Posterior cingulate gyrus (tissue), 11 donors: Measurements from ENCODE around the gene POU6F2.
"Not testable (repeated sequence)": the region's sequence is repeated elsewhere in the genome, so short reads cannot be mapped to it uniquely, and the experiment has no call there.

Experiments used
- DNase-seq, 10 donors: peaks; one replicate each; pipeline versions ENCODE4 v3.0.0 to v3.0.0-alpha.2; 2020 to 2021; ENCODE audit warnings: mixed read lengths in 3 of 10
- intact Hi-C: fragments of 100-400 bp; cut with DNase I; formaldehyde crosslinking; loops from one replicate; pipeline ENCODE4 v1.15.1; 2023

Gene POU6F2

DNA sequence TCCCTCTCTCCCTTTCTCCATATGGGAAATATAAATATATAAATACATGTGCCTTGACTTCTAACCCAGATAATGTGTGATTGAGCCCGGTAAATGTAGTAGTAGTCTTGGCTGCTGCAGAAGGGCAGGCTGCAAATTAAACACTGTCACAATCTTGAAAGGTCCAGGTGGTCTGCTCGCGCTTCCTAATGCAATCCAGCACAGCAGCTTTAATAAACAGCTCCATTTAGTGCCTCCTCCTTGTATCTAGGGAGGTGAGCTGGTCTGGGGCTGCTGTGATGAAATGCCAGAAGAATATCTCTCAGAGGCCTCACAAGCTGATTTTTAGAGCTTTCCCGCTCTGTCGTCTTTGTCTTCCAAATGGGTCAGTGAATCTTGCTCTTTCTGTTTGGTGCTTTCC lies 782 bp downstream of the POU6F2 start:
- DNase-seq = no peak
- intact Hi-C loops = no loop called here

DNA sequence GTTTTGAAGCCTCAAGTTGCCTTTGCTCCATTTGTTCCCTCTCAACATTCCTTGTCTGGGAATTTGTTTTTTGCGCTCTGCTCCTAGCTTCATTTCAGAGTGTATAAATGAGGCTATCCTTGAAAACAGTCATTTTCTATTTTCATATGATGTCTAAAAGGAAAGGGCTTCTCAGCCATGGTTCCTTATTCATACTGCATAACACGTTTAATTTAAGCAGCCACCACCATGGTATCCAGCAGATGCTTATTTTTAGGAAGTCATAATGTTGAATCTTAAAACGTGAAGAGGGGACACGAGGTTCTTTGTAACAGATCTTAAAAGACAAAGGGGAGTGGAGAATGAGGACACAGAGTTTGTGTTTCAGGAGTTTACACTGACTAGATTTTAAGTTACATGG lies 14.5 kb downstream of the POU6F2 start:
- intact Hi-C loops = no loop called here
- DNase-seq = no peak

DNA sequence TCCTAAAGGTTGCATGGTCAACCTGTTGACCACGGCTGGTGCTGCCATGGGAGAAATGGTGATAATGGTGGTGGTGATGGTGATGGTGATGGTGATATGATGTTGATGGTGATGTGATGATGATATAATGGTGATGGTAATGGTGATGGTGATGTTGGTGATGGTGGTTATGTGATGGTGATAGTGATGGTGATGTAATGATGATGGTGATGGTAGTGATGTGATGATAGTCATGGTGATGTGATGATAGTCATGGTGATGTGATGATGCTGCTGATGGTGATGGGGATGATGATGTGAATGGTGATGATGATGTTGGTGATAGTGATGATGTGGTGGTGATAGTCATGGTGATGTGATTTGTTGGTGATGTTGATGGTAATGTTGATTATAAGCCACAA lies 23.9 kb downstream of the POU6F2 start:
- DNase-seq = no peak
- intact Hi-C loops = no loop called here

DNA sequence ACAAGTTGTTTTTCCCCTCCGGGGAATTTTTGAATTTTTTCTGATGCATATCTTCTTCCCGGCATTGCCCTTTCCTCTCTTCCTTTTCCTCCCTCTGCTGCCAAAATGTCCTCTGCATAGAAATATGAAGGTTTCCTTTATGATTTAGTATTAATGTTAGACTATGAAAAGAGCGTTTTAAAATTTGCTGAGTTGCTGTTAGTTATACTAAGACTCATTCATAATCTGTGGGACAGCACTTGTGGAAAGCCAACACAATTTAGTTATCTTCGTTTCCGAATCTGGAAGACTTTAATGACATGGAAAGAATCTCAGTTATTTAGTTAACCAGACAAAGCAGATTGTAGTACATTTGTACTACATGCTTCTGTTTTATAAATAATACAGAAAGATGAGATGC lies 25.0 kb downstream of the POU6F2 start:
- no peak for DNase-seq
- intact Hi-C loops = no loop called here

DNA sequence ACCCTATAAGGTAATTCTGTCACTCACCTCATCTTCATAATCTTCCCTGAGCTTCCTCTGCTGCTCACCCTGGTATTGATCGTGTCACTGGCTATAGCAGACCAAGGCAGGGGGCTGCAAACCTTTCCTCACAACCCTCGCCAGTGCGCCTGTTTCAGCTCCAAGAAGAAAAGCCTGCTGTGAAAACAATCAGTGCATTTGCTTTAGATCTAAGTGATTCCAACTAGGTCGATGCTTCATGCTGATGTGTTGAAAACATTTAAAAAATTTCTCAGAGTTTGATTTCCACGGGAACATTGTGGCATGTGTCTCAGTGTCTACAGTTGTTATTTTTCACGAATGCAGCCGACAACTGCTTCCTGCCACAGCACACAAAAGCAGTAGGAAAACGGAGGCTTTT lies 27.3 kb downstream of the POU6F2 start:
- DNase-seq = no peak
- intact Hi-C loops = no loop called here

DNA sequence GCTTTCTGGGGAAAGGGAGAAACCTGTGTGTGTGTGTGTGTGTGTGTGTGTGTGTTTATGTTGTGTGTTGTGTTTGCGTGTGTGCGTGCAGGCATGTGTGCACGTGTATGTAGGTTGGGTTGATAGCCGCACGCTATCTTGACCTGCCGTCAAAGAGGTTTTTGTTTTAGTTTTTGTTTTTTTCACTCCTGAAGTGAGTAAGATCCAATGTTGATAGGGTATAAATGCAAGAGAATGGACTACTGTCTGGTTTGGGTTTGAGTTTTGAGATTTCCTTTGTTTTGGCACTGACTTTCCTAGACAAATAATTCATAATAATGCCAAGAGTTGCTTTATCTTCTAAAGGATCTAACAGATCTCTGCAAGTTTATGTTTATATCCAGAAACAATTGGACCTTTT lies 27.8 kb downstream of the POU6F2 start:
- intact Hi-C loops = no loop called here
- no peak for DNase-seq

DNA sequence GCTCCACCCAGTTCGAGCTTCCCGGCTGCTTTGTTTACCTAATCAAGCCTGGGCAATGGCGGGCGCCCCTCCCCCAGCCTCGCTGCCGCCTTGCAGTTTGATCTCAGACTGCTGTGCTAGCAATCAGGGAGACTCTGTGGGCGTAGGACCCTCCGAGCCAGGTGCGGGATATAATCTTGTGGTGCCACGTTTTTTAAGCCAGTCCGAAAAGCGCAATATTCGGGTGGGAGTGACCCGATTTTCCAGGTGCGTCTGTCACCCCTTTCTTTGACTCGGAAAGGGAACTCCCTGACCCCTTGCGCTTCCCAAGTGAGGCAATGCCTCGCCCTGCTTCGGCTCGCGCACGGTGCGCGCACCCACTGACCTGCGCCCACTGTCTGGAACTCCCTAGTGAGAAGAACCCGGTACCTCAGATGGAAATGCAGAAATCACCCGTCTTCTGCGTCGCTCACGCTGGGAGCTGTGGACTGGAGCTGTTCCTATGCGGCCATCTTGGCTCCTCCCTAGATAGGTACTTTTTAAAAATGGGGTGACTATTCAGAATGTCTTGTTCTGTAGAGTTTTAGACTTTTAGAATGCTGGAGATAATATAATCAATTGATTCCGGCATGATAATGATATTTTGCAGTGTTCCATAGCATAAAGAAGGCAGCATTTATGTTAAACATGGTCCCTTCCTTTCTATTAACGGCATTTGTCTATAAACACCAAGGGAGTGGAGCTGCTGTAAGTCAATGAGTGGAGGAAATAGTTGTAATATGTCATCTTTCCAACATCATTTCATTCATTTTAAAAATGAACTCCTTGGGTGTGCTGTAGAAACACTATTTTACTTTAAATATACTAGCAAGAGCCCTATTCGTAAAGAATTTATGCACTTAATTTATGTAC lies 35.6 kb downstream of the POU6F2 start:
- DNase-seq, intact Hi-C loops: not testable (repeated sequence)

DNA sequence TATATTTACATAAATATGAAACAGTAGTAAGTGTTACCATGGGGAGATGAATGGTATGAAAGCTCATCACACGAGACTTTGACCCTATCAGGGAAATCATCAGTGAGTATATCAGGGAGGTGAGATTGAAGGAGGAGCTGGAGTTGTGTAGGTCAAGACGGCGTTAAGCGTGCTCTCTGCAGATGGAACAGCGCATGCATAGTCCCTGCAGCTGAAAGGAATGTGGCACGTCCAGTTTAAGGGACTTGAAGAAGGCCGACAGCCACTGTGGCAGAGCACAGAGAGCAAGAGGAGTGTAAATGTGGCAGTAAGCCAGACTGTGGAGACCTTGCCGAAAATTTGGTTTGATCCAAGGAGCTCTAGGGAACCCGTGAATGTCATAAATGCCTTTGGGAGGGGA lies 38.9 kb downstream of the POU6F2 start:
- no peak for DNase-seq
- intact Hi-C loops = no loop called here

DNA sequence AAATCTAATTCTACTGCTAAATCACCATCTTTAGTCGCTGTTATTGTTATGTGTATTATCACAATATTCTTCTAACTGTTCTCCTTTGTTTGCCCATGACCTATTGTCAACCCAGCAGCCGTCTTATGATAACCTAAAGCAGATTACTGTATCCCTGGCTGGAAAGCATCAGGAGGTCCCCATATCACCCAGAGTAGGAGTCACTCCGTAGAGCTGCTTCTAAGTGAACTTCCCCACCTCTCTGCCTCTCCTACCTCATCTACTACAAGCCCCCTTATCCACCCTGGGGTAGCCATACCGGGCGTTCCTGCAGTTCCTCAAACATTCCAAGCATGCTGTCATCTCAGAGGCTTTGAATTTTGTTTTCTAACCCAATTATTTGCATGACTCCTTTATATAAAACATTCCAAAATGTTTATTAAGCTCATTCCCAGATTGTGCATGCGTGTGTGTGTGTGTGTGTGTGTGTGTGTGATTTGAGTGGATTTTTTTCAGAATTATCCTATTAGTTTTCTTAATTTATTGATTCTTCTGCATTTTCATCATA lies 39.7 kb downstream of the POU6F2 start:
- intact Hi-C loops = no loop called here
- DNase-seq = no peak

DNA sequence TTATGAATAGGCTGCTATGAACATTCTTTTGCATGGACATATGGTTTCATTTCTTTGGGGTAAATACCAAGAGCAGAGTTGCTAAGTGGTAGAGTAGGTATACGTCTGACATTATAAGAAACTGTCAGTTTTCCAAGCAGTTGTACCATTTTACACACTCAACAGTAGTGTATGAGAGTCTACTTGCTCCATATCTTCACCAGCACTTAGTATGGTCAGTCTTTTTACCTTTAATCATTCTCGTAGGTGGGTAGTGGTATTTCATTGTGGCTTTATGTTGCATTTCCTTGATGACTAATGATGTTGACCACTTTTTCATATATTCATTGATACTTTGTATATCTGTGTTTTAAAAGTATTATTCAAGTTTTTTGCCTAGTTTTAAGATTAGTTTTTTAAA lies 45.1 kb downstream of the POU6F2 start:
- DNase-seq = no peak
- intact Hi-C loops = no loop called here

DNA sequence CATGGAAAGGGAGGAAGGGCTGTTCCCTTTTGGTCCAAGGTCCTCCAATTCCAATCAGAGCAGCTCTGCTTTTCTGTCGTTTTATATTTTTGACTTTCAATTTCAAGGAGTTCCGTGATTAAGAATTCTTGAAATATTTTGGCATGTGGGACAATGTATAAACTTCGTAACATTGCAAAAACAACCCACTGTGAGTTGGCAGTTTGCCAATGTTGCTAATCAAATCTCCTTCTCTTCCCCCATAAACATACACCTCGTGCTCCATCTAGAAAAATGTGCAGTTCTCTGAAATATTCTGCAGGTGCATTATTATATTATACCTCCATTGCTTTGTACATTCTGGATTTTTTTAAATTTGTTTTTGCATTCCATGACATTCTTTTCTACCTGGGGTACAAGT lies 49.8 kb downstream of the POU6F2 start:
- DNase-seq = no peak
- intact Hi-C loops = no loop called here

DNA sequence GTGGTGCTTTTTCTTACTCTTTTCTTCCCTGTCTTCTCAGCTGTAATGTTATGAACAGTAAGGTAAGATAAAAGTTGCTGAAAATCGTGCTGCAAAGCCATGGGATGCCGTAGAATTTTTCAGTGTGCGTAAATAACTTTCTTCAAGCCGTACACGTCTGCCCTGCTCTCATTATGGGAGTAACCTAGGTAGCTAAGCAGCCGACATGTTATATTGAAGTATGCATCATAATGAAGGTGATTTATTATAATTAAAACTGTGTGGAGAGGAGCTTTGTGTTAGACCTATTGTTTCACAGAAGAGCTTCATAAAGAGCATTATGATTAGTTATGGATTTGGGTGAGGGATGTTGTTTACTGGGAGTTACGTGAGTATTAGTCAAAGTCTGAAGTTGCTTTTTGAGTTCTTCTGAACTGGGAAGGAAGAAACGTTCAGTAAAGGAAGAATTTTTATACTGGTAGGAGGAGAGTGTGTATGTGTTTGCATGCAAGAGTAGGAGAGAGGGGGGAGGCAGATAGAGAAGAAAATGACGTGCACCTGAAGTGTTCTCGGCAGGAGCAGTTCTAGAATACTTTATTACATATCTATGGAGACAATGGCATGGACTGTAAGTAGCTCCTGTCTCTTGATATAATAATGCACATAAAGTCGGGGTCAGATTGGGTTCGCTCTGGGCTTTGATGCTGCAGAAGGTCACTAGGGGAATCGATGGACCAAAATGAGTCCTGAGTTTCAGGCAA lies 56.3 kb downstream of the POU6F2 start:
- intact Hi-C loops = no loop called here
- no peak for DNase-seq

DNA sequence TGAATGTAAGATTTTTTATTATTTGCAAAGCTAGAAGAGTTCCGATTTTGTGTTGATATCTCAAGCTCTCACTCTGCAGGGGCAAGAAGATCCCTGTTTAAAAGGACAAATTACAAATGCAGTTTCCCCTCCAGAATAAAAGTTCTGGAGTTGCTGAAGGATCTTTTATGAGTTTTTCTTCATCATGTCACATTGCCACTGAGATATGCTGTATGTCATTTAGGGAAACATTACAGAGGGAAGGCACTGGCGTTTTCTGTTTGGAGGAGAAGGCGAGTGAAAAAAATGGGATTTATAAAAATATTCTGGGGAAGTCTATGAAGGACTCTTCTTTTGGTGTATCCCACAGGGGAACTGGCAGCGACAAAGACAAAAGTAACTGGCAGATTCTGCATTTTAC lies 57.4 kb downstream of the POU6F2 start:
- DNase-seq = no peak
- intact Hi-C loops = no loop called here

DNA sequence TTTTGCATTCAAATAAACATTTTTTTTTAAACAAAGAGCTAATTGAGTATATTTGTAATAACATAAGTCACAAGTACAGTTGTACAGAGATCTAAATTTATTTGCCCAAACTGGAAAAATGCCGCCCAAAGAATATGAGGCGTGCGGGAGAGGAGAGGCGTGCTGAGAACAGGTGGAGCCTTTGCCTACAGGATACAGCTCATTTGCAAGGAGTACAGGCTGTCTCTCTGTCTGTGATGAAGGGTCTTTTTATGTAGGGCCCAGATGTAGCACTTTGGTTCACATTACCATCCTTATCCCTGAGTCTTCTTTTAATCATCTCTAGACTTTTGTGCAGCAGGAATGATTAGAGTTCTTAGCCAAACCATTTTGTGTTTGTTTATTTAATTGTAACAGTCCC lies 58.2 kb downstream of the POU6F2 start:
- intact Hi-C loops = no loop called here
- no peak for DNase-seq

DNA sequence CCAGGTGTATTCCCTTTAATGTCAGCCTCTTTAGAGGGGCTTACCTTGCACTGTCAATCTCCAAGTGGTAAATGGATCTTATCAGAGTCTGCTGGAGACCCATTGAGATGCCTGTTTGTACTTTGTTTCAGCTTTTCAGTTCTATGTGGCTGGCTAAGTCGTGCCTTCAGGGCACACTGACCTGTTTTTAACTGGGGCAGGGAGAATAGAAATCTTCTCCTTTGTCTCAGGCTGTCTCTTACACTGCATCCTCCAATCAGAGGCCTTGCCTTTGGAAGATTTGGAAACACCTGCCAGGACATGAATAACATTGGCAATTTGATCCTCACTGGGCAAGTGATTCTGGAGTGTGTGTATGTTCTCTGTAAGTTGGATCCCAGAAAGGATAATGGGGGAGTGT lies 65.0 kb downstream of the POU6F2 start:
- DNase-seq = no peak
- intact Hi-C loops = no loop called here

DNA sequence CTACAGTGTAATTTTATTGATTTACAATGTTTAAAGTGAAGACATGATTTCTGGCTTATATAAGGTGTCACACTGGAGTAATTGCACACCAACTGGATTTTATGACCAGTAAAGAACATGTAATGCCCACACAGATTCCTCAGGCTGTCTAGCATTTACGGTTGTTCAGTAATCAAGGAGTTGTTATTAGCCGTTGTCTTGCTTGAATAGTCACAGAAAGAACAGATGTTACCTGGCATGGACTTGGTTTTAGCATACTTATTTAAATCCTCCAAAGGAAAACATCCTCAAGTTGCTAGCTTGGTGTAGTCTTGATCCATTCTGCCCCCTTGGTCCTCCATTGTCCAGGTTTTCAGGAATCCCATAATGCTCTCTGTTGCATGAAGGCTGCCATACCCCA lies 65.8 kb downstream of the POU6F2 start:
- intact Hi-C loops = no loop called here
- DNase-seq = no peak

DNA sequence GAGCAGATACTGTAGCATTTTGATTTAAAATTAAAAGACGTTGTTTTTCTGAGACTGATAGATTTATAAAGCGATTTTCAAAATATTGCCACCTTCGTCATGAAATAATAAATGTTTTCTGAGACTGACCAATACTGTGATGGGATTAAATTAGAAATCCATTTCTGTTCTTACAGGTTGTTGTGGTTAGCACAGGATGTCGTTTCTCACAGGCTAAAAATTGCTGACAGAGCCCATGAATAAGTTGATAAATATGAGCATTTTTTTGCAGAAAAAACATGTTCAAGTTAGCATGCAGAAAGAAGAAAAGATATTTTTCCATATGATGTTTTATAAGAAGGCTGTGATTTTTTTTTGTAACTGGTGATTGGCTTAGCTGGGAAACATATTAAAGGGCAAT lies 66.8 kb downstream of the POU6F2 start:
- intact Hi-C loops = no loop called here
- DNase-seq = no peak

DNA sequence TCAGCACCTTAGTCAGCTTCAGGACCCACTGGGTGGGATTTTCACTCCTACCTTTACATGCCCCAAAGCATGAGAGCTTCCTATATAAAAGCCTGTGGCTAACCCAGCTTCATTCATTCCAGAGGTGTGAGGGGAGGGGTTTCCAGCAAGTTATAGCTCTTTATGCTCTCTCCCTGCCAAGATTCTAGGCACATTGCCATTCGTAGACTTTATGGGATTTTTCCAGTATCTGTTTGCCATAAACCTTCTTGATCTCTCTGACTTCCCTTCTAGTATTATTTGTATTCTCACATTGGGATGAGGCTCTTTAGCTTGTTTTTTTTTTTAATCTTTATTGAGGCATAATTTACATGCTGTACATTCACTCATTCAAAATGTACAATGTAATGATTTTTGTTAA lies 67.5 kb downstream of the POU6F2 start:
- no peak for DNase-seq
- intact Hi-C loops = no loop called here

DNA sequence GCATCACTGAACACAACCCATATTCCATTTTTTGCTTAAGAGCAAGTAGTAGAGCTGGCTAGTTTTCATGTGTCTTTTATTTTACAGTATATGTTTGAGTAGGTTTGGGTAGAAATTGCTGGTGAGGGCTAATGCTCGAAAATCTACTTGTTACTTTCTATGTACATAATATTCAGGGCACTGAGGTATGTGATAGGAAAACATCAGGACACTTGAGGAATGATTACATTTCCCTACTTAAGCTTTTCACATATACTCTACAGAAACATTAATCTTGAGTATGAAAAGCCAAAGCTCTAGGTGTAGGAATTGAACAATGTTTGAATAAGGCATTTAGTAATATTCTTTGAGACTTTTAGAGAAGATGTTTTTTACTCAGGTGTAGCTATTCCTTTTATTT lies 73.6 kb downstream of the POU6F2 start:
- DNase-seq = no peak

DNA sequence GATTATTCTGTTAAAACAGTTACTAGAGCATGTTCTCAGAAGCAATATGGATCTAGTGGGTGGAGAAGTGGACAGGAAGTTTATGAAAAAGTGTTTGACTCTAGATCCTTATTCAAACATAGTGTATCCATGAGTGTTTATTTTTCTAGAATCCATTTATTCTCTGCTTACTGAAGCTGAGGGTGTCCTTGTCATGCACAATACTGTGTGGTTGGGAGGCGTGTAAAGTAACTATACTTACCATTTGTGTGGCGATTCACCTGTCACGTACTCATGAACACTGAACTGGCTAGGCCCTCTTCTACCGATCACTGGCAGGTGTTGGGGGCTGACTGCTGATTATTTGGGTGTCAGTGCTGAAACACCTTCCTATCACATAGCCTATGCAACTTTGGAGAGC lies 74.0 kb downstream of the POU6F2 start:
- intact Hi-C loops = no loop called here
- DNase-seq = no peak

More for the DNA sequence above, 73.6 kb downstream of the POU6F2 start:
- intact Hi-C loops = no loop called here

DNA sequence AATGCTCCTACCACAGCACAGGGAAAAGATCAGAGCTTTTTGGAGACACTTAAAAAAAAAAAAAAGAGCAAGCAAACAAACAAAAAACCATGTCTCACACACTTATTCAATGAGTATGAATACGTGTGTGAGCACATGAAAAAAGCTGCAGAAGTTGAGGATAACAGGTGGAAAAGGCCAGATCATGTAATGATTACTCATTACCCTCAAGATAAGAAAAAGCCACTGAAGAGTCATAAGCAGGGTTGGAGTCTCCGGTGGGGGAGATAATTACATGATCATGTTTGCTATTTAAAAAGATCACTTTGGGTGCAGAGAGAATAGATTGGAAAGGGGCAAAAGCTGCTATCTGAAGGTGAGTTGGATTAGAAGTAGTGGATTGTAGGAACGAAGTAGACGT lies 77.0 kb downstream of the POU6F2 start:
- no peak for DNase-seq
- intact Hi-C loops = no loop called here

DNA sequence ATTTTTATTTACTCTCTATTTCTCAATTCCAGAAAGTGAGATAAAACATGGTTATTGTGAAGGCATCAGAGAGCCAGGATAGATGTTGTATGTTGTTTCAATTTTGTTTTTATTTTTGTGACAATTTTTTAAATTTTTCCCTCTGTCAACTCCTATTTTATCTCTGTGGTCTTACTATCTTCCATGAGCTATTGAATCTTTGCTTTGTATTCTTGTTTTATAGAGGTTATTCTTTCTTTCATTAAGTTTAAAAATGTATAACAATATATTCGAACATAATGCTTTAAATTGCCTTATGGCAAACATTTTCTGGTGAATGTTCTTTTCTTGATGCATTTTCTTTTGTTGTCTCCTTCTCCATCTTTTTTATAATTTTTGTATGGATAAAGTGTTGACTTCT lies 78.4 kb downstream of the POU6F2 start:
- DNase-seq = no peak
- intact Hi-C loops = no loop called here
